Stimulated activated CD4-positive, alpha-beta T cell treated with anti-CD3 and anti-CD28 coated beads, Interleukin-12 subunit alpha, Interleukin-12 subunit beta, amount 100 ng/mL, for 24 hours (primary cell): ENCODE measurements around the gene EFEMP1.

ENCODE experiments used
- DNase-seq, 2 experiments: peaks; one replicate each; pipeline ENCODE4 v3.0.0-alpha.2; 2020; ENCODE audit warnings: low read depth in 2 of 2

The EFEMP1 gene

GRCh38 chr2:55898386-55899040, 25.1 kb downstream of the EFEMP1 start:
- DNase-seq, result no peak

- DNase-seq, result no peak
Observed at GRCh38 chr2:55896633-55897032, 26.9 kb downstream of the EFEMP1 start.

DNA sequence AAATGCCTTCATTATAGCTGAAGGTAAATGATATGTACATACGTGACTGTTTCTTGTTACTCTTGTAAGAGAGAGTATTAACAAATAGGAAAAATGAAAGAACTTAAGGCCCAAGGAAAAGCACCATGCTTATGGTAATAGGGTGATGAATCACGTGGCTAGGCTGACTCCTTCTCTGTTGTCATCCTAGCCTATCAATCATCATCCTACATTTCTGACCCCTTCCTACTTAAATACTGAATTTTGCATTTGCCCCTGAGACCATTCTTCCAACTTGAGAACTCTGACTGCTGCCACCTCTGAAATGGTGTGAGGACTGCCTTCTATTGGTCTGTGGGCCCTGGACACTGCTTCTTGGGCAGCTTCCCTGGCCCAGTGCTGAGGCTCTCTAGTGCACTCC, 28.9 kb downstream of the EFEMP1 start:
- DNase-seq, result no peak

DNA sequence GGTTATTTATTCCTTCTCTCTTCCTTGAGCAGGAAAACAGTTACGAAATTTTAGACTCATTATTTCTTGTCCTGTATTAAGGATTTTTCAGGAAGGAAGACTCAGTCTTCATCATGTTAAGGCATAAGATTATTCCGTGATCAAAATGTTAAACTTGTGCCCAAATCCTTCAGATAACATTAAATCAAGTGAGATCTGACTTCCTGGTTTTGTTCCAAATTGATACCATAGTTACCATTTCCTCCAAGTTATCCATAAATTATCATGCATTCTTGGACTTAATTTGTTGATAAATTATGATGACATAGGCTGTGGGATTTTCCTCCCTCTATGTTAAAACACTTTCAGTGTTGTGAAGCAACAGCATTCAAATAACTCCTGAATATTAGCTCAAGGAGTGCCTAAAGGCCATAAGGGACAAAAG, 31.9 kb downstream of the EFEMP1 start:
- no peak for DNase-seq

DNA sequence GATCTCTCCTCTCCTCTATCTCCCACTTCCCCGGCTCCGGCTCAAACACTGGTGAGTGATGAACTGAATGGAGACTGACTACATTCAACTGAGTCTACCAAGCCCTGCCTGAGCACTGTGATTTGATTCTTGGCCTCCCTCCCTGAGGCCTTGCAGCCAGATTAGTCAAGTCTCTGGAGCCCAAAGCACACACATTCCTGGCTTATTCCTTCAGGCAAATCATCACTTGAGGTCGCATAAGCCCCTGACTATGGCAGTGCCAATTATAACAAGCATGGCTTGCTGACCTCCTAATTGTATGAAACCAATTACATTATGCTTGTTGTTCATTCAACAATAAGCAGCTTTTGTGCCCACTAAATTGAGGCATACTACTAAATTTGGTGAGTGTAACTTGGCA, 34.6 kb downstream of the EFEMP1 start:
- no peak for DNase-seq

DNA sequence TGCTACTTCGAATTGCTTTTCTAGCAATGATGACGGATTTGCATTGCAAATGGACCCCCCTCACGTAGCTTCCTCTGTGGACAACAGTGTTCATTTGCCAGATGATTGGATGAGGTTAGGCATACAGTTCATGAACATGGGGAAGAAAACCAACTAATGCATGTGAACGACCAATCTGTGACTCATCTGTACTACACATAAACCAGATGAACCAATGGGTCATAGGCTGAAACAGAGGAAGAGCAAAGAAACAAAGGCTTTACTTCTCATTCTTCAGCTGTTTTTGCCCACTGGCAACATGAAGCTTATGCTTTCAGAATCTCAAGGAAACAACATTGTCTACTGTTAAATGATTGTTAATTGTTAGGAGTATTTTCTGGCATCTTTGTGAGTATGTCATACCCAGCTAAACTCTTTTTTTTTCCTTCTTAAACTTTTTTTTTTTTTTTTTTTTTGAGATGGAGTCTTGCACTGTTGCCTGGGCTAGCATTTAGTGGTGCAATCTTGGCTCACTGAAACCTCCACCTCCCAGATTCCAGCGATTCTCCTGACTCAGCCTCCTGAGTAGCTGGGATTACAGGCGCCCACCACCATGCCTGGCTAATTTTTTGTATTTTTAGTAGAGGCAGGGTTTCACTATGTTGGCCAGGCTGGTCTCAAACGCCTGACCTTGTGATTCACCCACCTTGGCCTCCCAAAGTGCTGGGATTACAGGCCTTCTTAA, 35.5 kb downstream of the EFEMP1 start:
- DNase-seq, result no peak

DNA sequence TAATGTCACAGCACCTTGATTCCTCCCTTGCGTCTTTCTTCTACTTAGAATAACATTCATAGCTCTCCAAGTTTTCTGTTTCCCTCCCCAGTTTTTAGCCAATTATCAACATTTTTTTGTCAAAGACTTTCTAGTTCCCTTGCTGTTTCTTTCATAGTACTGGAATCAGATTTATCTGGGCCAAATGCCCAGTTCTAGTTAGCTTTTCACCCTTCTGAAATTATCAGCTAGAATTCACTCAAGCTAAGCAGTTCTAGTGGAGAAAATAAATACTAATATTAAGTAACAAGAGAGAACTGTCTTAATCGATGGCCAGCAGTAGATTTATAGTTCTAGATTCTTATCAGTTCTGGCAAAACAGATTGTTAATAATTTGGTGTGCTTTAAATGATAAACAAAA, 36.2 kb downstream of the EFEMP1 start:
- DNase-seq, result no peak

- DNase-seq, result no peak
Observed at GRCh38 chr2:55885944-55886281, 37.7 kb downstream of the EFEMP1 start.

GRCh38 chr2:55885127-55885943, 38.2 kb downstream of the EFEMP1 start:
- no peak for DNase-seq

GRCh38 chr2:55883829-55884228, 39.8 kb downstream of the EFEMP1 start:
- no peak for DNase-seq

DNA sequence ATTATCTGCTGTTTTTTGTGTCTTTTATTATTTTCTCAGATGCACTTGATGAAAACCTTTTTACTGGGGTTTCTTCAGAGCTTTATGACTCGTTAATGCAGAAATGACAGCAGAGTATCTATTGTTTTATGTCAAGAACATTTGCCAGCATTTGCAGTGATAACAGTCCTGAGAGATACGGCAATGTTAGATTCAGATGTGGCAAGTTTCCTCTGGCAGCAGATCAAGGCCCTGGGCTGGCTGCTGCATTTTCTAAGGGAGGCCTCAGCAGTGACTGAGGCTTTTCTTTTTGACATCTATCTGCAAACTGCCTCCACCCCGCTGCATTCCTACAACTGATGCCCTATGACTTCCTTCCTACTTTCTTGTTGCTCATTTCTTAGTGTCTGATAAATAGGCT, 40.2 kb downstream of the EFEMP1 start:
- DNase-seq, result no peak

DNA sequence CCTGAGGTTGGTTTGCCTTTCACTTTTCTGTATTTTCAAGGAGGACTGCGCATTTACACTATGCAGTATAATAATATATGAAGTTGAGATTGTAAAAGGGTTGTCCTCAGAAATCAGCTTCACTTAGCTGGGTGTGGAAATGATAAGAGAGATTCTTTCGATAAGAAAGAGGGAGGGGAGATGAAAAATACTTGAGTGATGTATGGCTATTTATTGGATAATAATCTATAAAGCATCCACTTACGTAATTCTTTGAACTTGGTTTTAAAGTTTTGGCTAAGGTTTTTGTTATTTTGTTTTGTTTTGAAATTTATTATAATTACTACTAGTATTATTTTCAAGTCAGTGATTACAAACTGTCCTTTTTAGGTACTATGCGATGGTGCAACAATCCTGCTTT, 40.6 kb downstream of the EFEMP1 start:
- no peak for DNase-seq

GRCh38 chr2:55880416-55881143, 43.0 kb downstream of the EFEMP1 start:
- DNase-seq, result no peak

DNA sequence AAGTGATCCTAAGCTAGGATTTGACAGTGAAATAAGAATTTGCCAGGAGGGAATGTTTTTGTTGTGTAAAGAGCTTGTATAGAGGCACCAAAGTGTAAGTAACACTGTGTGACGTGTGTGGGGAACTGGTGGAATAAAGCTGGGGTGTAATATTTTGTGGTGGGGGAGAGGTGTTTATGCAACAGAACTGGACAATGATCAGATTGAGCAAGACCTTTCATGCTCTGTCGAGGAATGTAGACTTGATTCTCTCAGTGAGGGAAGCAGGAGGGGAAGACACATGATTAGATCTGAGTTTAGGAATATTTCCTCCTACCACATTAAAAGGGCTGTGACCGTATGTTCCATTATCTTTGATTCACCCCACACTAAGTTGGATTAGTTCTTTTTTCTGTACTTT, 43.6 kb downstream of the EFEMP1 start:
- DNase-seq, result no peak

- DNase-seq, result no peak
Observed at GRCh38 chr2:55877087-55877436, 46.5 kb downstream of the EFEMP1 start.

- DNase-seq, result no peak
Observed at GRCh38 chr2:55876429-55877086, 47.0 kb downstream of the EFEMP1 start.

- no peak for DNase-seq
Observed at GRCh38 chr2:55875434-55876135, 48.0 kb downstream of the EFEMP1 start.

- DNase-seq, result no peak
Observed at GRCh38 chr2:55874338-55874737, 49.2 kb downstream of the EFEMP1 start.

- DNase-seq, result no peak
Observed at GRCh38 chr2:55871637-55872036, 51.9 kb downstream of the EFEMP1 start.

DNA sequence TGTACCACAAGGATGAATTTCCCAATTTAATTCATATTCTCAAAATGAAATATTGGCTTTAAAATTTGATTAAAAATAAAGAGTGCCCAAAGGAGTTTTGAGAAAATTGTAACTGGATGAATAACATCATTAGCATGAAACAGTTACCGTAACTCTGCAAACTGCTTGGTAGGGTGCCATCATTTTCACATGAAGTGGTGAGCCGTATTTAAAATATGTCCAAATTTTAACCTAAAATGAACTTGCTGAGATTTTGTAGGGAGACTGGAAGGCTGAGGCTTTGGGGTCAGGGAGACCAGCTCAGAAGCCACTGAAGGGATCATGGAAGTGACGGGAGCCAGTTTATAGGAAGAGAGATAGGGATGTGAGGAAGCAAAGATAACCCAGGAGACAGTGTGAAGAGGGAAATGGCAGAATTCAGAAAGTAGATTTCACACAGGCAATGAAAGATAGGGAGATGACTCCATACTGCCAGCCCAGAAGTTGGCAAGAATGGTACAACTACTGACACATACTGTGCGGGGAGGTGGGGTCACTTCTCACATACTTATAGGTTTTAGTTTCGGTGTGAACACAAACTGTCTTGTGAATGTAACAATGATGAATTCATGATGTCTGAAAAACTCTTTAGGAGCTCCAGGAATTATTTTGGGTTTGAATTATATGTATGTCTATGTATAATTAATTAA, 53.8 kb downstream of the EFEMP1 start:
- DNase-seq, result no peak
